DND-41 (cell line): ENCODE measurements around the gene JOSD2.

ENCODE experiments used
- ATAC-seq: fragments of 200-7000 bp; cut with Tn5 transposase; 3 replicates; pipeline ENCODE4 v1.9.1; 2021; ENCODE audit warnings: low read depth; ENCODE audit not compliant: insufficient read depth
- DNase-seq: peaks from one replicate; pipeline ENCODE4 v3.0.0-alpha.2; 2020
- H2AFZ ChIP-seq: 2 replicates; pipeline ENCODE4 v1.6.0; 2012; ENCODE audit warnings: low read depth, low read length
- H3K27ac ChIP-seq: 2 replicates; pipeline ENCODE4 v1.5.1; 2012; ENCODE audit warnings: low read length, inconsistent platforms
- H3K27me3 ChIP-seq: fragments of 200-600 bp; sonication (generic); 2 replicates; pipeline ENCODE4 v1.6.0; 2012; ENCODE audit warnings: low read length, mild to moderate bottlenecking, inconsistent platforms; ENCODE audit not compliant: insufficient read depth, poor library complexity
- H3K36me3 ChIP-seq: 2 replicates; pipeline ENCODE4 v1.5.1; 2012; ENCODE audit warnings: low read length, inconsistent platforms; ENCODE audit not compliant: insufficient read depth
- H3K4me1 ChIP-seq: 2 replicates; pipeline ENCODE4 v1.5.1; 2012; ENCODE audit warnings: mild to moderate bottlenecking, low read length; ENCODE audit not compliant: insufficient read depth
- H3K4me2 ChIP-seq: 2 replicates; pipeline ENCODE4 v1.6.0; 2012; ENCODE audit warnings: mild to moderate bottlenecking, moderate library complexity, low read length, inconsistent platforms; ENCODE audit not compliant: insufficient read depth
- H3K4me3 ChIP-seq, 2 experiments: fragments of 200-600 bp in 1 of 2; shearing (Covaris generic) in 1 of 2; 2 replicates each; pipeline ENCODE4 v1.5.1; 2012 to 2016; ENCODE audit warnings: inconsistent platforms in 2 of 2, low read length in 2 of 2, mild to moderate bottlenecking in 2 of 2, low read depth in 1 of 2, moderate library complexity in 1 of 2
- H3K79me2 ChIP-seq: 2 replicates; pipeline ENCODE4 v1.6.0; 2012; ENCODE audit warnings: low read length, inconsistent platforms; ENCODE audit not compliant: insufficient read depth
- H3K9ac ChIP-seq: 2 replicates; pipeline ENCODE4 v1.6.0; 2012; ENCODE audit warnings: low read depth, mild to moderate bottlenecking, inconsistent platforms, low read length, moderate library complexity
- H3K9me3 ChIP-seq: 2 replicates; pipeline ENCODE4 v1.5.1; 2012; ENCODE audit warnings: low read length, moderate library complexity, mild to moderate bottlenecking, inconsistent platforms; ENCODE audit not compliant: insufficient read depth, severe bottlenecking
- H4K20me1 ChIP-seq: 2 replicates; pipeline ENCODE4 v1.6.0; 2012; ENCODE audit warnings: low read length; ENCODE audit not compliant: insufficient read depth
- EZH2 ChIP-seq: IDR thresholded peaks from 3 replicates; pipeline ENCODE4 v1.6.1; 2012; ENCODE audit warnings: borderline replicate concordance, low read depth, mild to moderate bottlenecking, moderate library complexity, low read length, inconsistent platforms; ENCODE audit not compliant: severe bottlenecking
- TF ChIP-seq, protein P1 (sequence below): IDR thresholded peaks from 2 replicates; pipeline ENCODE4 v1.5.1; 2012; ENCODE audit warnings: borderline replicate concordance, low read length, moderate library complexity, mild to moderate bottlenecking; ENCODE audit not compliant: poor library complexity, severe bottlenecking; ENCODE audit errors: extremely low read depth

The JOSD2 gene

DNA sequence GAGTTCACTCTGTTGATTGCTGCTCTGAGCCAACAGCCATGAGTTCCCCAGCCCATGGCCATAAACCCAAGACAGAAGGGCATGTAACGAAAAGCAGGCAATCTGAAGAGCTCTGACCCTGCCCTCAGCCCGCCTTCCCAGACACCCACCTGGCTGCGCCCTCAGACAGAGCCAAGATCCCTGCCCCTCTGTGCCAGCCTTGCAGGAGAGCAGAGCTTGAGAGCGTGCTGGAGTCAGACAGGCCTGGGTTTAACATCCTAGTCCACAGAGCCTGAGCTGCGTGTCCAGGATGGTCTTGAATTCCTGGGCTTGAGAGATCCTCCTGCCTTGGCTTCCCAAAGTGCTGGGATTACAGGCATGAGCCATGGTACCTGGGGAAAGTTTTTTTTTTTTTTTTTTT lies 53.7 kb downstream of the JOSD2 start:
- no peak for TF ChIP-seq EZH2
- TF ChIP-seq, protein P1, sequence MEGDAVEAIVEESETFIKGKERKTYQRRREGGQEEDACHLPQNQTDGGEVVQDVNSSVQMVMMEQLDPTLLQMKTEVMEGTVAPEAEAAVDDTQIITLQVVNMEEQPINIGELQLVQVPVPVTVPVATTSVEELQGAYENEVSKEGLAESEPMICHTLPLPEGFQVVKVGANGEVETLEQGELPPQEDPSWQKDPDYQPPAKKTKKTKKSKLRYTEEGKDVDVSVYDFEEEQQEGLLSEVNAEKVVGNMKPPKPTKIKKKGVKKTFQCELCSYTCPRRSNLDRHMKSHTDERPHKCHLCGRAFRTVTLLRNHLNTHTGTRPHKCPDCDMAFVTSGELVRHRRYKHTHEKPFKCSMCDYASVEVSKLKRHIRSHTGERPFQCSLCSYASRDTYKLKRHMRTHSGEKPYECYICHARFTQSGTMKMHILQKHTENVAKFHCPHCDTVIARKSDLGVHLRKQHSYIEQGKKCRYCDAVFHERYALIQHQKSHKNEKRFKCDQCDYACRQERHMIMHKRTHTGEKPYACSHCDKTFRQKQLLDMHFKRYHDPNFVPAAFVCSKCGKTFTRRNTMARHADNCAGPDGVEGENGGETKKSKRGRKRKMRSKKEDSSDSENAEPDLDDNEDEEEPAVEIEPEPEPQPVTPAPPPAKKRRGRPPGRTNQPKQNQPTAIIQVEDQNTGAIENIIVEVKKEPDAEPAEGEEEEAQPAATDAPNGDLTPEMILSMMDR = no peak
- ATAC-seq = no peak
- no peaks in the 10 kb centered on the region for H3K4me1 ChIP-seq

More for the DNA sequence above, 53.7 kb downstream of the JOSD2 start:
- Histone ChIP-seq H3K4me2 (no peak overlapping the region), H3K4me3 (no peak overlapping the region), H3K27me3 (no peaks in the 10 kb centered on the region), H3K27ac (no peak overlapping the region), H3K9me3 (no peaks in the 10 kb centered on the region), H3K9ac (no peak overlapping the region), H3K79me2 (no peaks in the 10 kb centered on the region), H4K20me1 (no peaks in the 10 kb centered on the region), H2AFZ (no peak overlapping the region), H3K36me3 (no peaks in the 10 kb centered on the region)
- no peak for DNase-seq
